H1 (cell line): ENCODE results near the gene SKIC8. TPM values are rescaled to one million over a fixed set of nuclear protein-coding genes. Genes with fewer than 3 reads are reported as not detected.
A peak's percentile ranks its signal among the peaks of the same experiment; 100 is the strongest.

Experiments used
- CTCF ChIA-PET: fragments of 300-600 bp; sonication (Branson Sonifier 250); formaldehyde crosslinking; loops from one replicate; lab custom pipeline; 2021; ENCODE audit not compliant: partially characterized antibody; lab: Charles Lee
- POLR2A ChIA-PET: fragments of 300-600 bp; sonication (Branson Sonifier 250); formaldehyde crosslinking; loops from one replicate; lab custom pipeline; 2021; ENCODE audit warnings: inconsistent platforms; ENCODE audit not compliant: partially characterized antibody; lab: Charles Lee
- DNase-seq, 2 experiments: peaks; one replicate each; pipeline versions ENCODE4 v3.0.0 to v3.0.0-alpha.2; 2010 to 2022; ENCODE audit warnings: low spot score in 2 of 2, low read depth in 1 of 2, mixed read lengths in 1 of 2
- FAIRE-seq: peaks from 2 replicates; lab custom pipeline; 2011; peaks lifted over from hg19 to GRCh38; lab: Jason Lieb, UNC
- H2AFZ ChIP-seq: 2 replicates; pipeline ENCODE4 v1.8.1; 2012; ENCODE audit warnings: low read length, inconsistent platforms
- H2AK5ac ChIP-seq: 2 replicates; pipeline ENCODE4 v1.6.1; 2013; ENCODE audit warnings: low read depth, low read length
- H2BK120ac ChIP-seq: replicated peaks from 2 replicates; pipeline ENCODE3; 2013; ENCODE audit warnings: low read depth, low read length, inconsistent platforms
- H2BK12ac ChIP-seq: 2 replicates; pipeline ENCODE4 v1.6.1; 2013; ENCODE audit warnings: low read depth, low read length
- H2BK15ac ChIP-seq: 2 replicates; pipeline ENCODE4 v1.6.1; 2013; ENCODE audit warnings: low read length
- H2BK20ac ChIP-seq: 2 replicates; pipeline ENCODE4 v1.6.1; 2013; ENCODE audit warnings: low read length
- H2BK5ac ChIP-seq: 2 replicates; pipeline ENCODE4 v1.6.1; 2013; ENCODE audit warnings: low read depth, low read length
- H3K14ac ChIP-seq: 2 replicates; pipeline ENCODE4 v1.6.1; 2013; ENCODE audit warnings: inconsistent platforms; ENCODE audit not compliant: insufficient read length
- H3K18ac ChIP-seq: 2 replicates; pipeline ENCODE4 v1.6.1; 2013; ENCODE audit warnings: low read length; ENCODE audit errors: extremely low read depth
- H3K23ac ChIP-seq: 2 replicates; pipeline ENCODE4 v1.6.1; 2013; ENCODE audit warnings: inconsistent platforms; ENCODE audit not compliant: insufficient read length
- H3K23me2 ChIP-seq: 2 replicates; pipeline ENCODE4 v1.6.1; 2013; ENCODE audit warnings: low read depth, low read length
- H3K27ac ChIP-seq: 2 replicates; pipeline ENCODE4 v1.6.1; 2011; ENCODE audit warnings: low read depth, low read length, inconsistent platforms
- H3K27me3 ChIP-seq, 4 experiments: replicated peaks in 1 of 4; 1 replicate in 1 of 4; 2 replicates in 3 of 4; pipeline versions ENCODE4 v1.6.1 to v1.8.1; 2011 to 2013; ENCODE audit warnings: low read length in 3 of 4, mild to moderate bottlenecking in 3 of 4, inconsistent platforms in 2 of 4, mixed read lengths in 2 of 4, moderate library complexity in 1 of 4; ENCODE audit not compliant: control insufficient read depth in 3 of 4, insufficient read depth in 3 of 4; ENCODE audit errors: extremely low read depth in 1 of 4
- H3K36me3 ChIP-seq, 4 experiments: 2 replicates each; pipeline versions ENCODE4 v1.6.1 to v1.8.1; 2011 to 2013; ENCODE audit warnings: mild to moderate bottlenecking in 4 of 4, low read length in 3 of 4, moderate library complexity in 2 of 4, control low read depth in 1 of 4, inconsistent platforms in 1 of 4; ENCODE audit not compliant: insufficient read depth in 4 of 4, control insufficient read depth in 2 of 4
- H3K4ac ChIP-seq: replicated peaks from 2 replicates; pipeline ENCODE3; 2013; ENCODE audit warnings: low read length, low read depth, mixed read lengths, inconsistent platforms; ENCODE audit not compliant: insufficient read length
- H3K4me1 ChIP-seq, 4 experiments: replicated peaks in 1 of 4; 1 replicate in 1 of 4; 2 replicates in 3 of 4; pipeline versions ENCODE4 v1.6.1 to v1.8.1; 2011 to 2013; ENCODE audit warnings: low read length in 3 of 4, inconsistent platforms in 2 of 4, mixed read lengths in 1 of 4; ENCODE audit not compliant: insufficient read depth in 4 of 4, control insufficient read depth in 3 of 4
- H3K4me2 ChIP-seq, 2 experiments: 2 replicates each; pipeline versions ENCODE4 v1.6.1 to v1.8.1; 2011 to 2013; ENCODE audit warnings: low read depth in 2 of 2, low read length in 2 of 2, control low read depth in 1 of 2, inconsistent platforms in 1 of 2, mild to moderate bottlenecking in 1 of 2; ENCODE audit not compliant: insufficient read depth in 1 of 2
- H3K4me3 ChIP-seq, 4 experiments: fragments of 200-600, 300-600 bp in 1 of 4; sonication (generic), shearing (Covaris generic), sonication (Bioruptor Twin) in 1 of 4; 2 replicates each; pipeline versions ENCODE4 v1.5.1 to v1.8.1; 2011 to 2016; ENCODE audit warnings: low read length in 4 of 4, low read depth in 3 of 4, control low read depth in 2 of 4, inconsistent platforms in 2 of 4, mild to moderate bottlenecking in 2 of 4, mixed read lengths in 1 of 4, moderate library complexity in 1 of 4; ENCODE audit not compliant: insufficient read depth in 2 of 4; ENCODE audit errors: extremely low read depth in 1 of 4
- H3K56ac ChIP-seq: replicated peaks from 2 replicates; pipeline ENCODE3; 2013; ENCODE audit warnings: low read depth, mild to moderate bottlenecking, mixed read lengths, low read length, inconsistent platforms; ENCODE audit not compliant: insufficient read length
- H3K79me1 ChIP-seq: 2 replicates; pipeline ENCODE4 v1.6.1; 2013; ENCODE audit warnings: low read depth, low read length, control low read depth
- H3K79me2 ChIP-seq, 2 experiments: 2 replicates each; pipeline versions ENCODE4 v1.6.1 to v1.8.1; 2012 to 2013; ENCODE audit warnings: low read length in 2 of 2, mild to moderate bottlenecking in 2 of 2, inconsistent platforms in 1 of 2; ENCODE audit not compliant: insufficient read depth in 2 of 2, control insufficient read depth in 1 of 2
- H3K9ac ChIP-seq, 4 experiments: replicated peaks in 1 of 4; 1 replicate in 1 of 4; 2 replicates in 3 of 4; pipeline versions ENCODE4 v1.6.1 to v1.8.1; 2011 to 2013; ENCODE audit warnings: low read depth in 3 of 4, low read length in 3 of 4, control low read depth in 2 of 4, mild to moderate bottlenecking in 2 of 4, moderate library complexity in 2 of 4, inconsistent platforms in 1 of 4; ENCODE audit errors: extremely low read depth in 1 of 4
- H3K9me3 ChIP-seq, 2 experiments: 2 replicates each; pipeline versions ENCODE4 v1.6.1 to v1.8.1; 2012 to 2013; ENCODE audit warnings: mild to moderate bottlenecking in 2 of 2, moderate library complexity in 2 of 2, control low read depth in 1 of 2, inconsistent platforms in 1 of 2, low read depth in 1 of 2, low read length in 1 of 2, mixed read lengths in 1 of 2; ENCODE audit not compliant: insufficient read depth in 2 of 2
- H4K20me1 ChIP-seq, 2 experiments: replicated peaks in 1 of 2; 2 replicates each; pipeline versions ENCODE3 to v1.8.1; 2011 to 2013; ENCODE audit warnings: inconsistent platforms in 2 of 2, low read length in 2 of 2, mild to moderate bottlenecking in 1 of 2; ENCODE audit not compliant: insufficient read depth in 2 of 2, control insufficient read depth in 1 of 2
- H4K5ac ChIP-seq: 2 replicates; pipeline ENCODE4 v1.6.1; 2013; ENCODE audit warnings: low read length, low read depth, mixed read lengths, inconsistent platforms; ENCODE audit not compliant: insufficient read length
- H4K8ac ChIP-seq: 2 replicates; pipeline ENCODE4 v1.8.0; 2013; ENCODE audit warnings: mild to moderate bottlenecking, moderate library complexity, low read length, inconsistent platforms; ENCODE audit not compliant: insufficient read depth; ENCODE audit errors: extremely low read depth
- H4K91ac ChIP-seq: replicated peaks from 2 replicates; pipeline ENCODE3; 2013; ENCODE audit warnings: low read length, mixed read lengths, inconsistent platforms; ENCODE audit not compliant: insufficient read length
- ASH2L ChIP-seq: fragments of 200-600, 300-600 bp; sonication (generic); IDR thresholded peaks from one replicate; pipeline ENCODE4 v1.7.1; 2017; ENCODE audit warnings: low read length
- E2F6 ChIP-seq: IDR thresholded peaks from 2 replicates; pipeline ENCODE4 v1.6.1; 2012; ENCODE audit warnings: inconsistent platforms
- GABPA ChIP-seq: IDR thresholded peaks from 2 replicates; pipeline ENCODE4 v1.6.1; 2011; ENCODE audit warnings: mild to moderate bottlenecking, low read length, moderate library complexity, borderline replicate concordance; ENCODE audit not compliant: insufficient read depth
- KDM5A ChIP-seq: fragments of 200-600 bp; IDR thresholded peaks from 2 replicates; pipeline ENCODE4 v1.7.1; 2012; ENCODE audit warnings: mild to moderate bottlenecking, low read length, inconsistent platforms, mixed read lengths
- RBBP5 ChIP-seq: IDR thresholded peaks from 2 replicates; pipeline ENCODE4 v1.7.1; 2012; ENCODE audit warnings: low read depth, mild to moderate bottlenecking, inconsistent platforms, low read length, moderate library complexity, borderline replicate concordance
- SIX5 ChIP-seq: IDR thresholded peaks from 2 replicates; pipeline ENCODE4 v1.6.1; 2011; ENCODE audit warnings: mild to moderate bottlenecking, low read depth, low read length
- SRF ChIP-seq: IDR thresholded peaks from 2 replicates; pipeline ENCODE4 v1.6.1; 2011; ENCODE audit warnings: mild to moderate bottlenecking, low read depth, low read length, moderate library complexity
- SUZ12 ChIP-seq: fragments of 200-600 bp; sonication (generic); IDR thresholded peaks from 2 replicates; pipeline ENCODE4 v1.6.1; 2012; ENCODE audit warnings: mild to moderate bottlenecking, inconsistent platforms, low read length, moderate library complexity, mixed read lengths
- TBP ChIP-seq: IDR thresholded peaks from 2 replicates; pipeline ENCODE4 v1.6.1; 2011; ENCODE audit warnings: low read depth, low read length, improper control_type of control experiment
- TCF12 ChIP-seq: IDR thresholded peaks from 2 replicates; pipeline ENCODE4 v1.6.1; 2011; ENCODE audit warnings: low read depth, mild to moderate bottlenecking, low read length
- YY1 ChIP-seq: IDR thresholded peaks from 2 replicates; pipeline ENCODE4 v1.6.1; 2011; ENCODE audit warnings: low read depth, mild to moderate bottlenecking, low read length
- WGBS, 2 experiments: shearing (Covaris generic) in 1 of 2; methylation state at CpG; one replicate each; pipeline versions ENCODE4 v1.1.6 to v1.1.7; 2013 to 2015; ENCODE audit warnings: low lambda C conversion rate in 2 of 2, mixed read lengths in 2 of 2, inconsistent platforms in 1 of 2, low coverage in 1 of 2, missing lambda C conversion rate in 1 of 2; ENCODE audit not compliant: insufficient replicate concordance in 2 of 2, insufficient coverage in 1 of 2, insufficient read length in 1 of 2; ENCODE audit errors: extremely low coverage in 1 of 2, missing lambda C conversion rate in 1 of 2; 5-methylcytosine and 5-hydroxymethylcytosine counted together
- polyA plus RNA-seq, 7 experiments: library from polyadenylated mRNA; depleted of rRNA in 3 of 7; stranded (reverse) in 5 of 7; unstranded in 2 of 7; fragments of >200 nt in 5 of 7; fragments of 200-250 nt in 2 of 7; gene quantifications; 1 replicate in 5 of 7; 2 replicates in 1 of 7; 4 replicates in 1 of 7; pipeline versions ENCODE4 v1.2.1 to v1.2.3, GENCODE V29; 2011 to 2013; ENCODE audit warnings: missing spikeins in 2 of 7, mixed read lengths in 2 of 7
- total RNA-seq: library from RNA; stranded (reverse); fragmentation: NEBNext Ultra II Directional; extraction: Animal tissue kit (Norgen Biotek cat#: 25700); gene quantifications from 2 replicates; pipeline ENCODE4 v1.2.1, GENCODE V29; 2021

The SKIC8 gene
- total and polyA plus RNA-seq, 2 of the 8 experiments (the other 6 are each of a cell fraction or from before 2014, with no cell fraction given): 44.2 to 77.7 TPM

- FAIRE-seq: no peak
- CTCF ChIA-PET: interaction anchor here (0.9 to 7.7 kb wide), 6 partner anchors 23 to 265 kb away, joined by 3 to 48 read pairs (median 7); no protein-coding TSS in a partner anchor
- no peaks in the 10 kb centered on the region; the same call in 1 of the 2 replicates for H3K23me2 ChIP-seq
- no peaks in the 10 kb centered on the region for H3K36me3 ChIP-seq
- no peaks in the 10 kb centered on the region for H4K20me1 ChIP-seq
- H3K27me3 ChIP-seq: peaks cover 0 to 19% (median 10%) of the 10 kb centered on the region in 4 experiments; a peak in 4 of 7 replicates
- H3K4me1 ChIP-seq: 0 out of 7 replicates have a peak, but pooled peaks cover 0 to 3% (median 0%) of the 10 kb centered on the region in 4 experiments
- H4K5ac ChIP-seq: no peak within 1 kb of the TSS
- H3K14ac ChIP-seq: no peak within 1 kb of the TSS
- no peak within 1 kb of the TSS for H2AK5ac ChIP-seq
- H3K4me3 ChIP-seq: peak within 1 kb of the TSS; percentile 29 to 59 (median 32)
- peak within 1 kb of the TSS; percentile 41 to 64 for H3K4me2 ChIP-seq
- H3K79me1 ChIP-seq: no peaks in the 10 kb centered on the region
- POLR2A ChIA-PET: interaction anchor here (0.6 to 2.7 kb wide), 8 partner anchors 10 to 301 kb away, joined by 3 to 8 read pairs (median 5); partner anchors contain the start of genes CHRNA5, IREB2 and SKIC8
- peak in 1 of 2 experiments; percentile 68 for DNase-seq
- H2BK5ac ChIP-seq: no peak within 1 kb of the TSS; the same call in 1 of the 2 replicates
- H2BK12ac ChIP-seq: no peak within 1 kb of the TSS
- no peak within 1 kb of the TSS for H2BK20ac ChIP-seq
- peak within 1 kb of the TSS; percentile 83 for H4K8ac ChIP-seq
- H4K91ac ChIP-seq: no peak within 1 kb of the TSS
- H3K79me2 ChIP-seq: no peaks in the 10 kb centered on the region
- H3K27ac ChIP-seq: no peak within 1 kb of the TSS
- H3K9ac ChIP-seq: peak within 1 kb of the TSS in 2 of 4 experiments; percentile 8 to 46; a peak in 3 of 7 replicates
- no peaks in the 10 kb centered on the region for H3K9me3 ChIP-seq
- H3K18ac ChIP-seq: peak within 1 kb of the TSS; percentile 19; the same call in 1 of the 2 replicates
- H2BK120ac ChIP-seq: no peak within 1 kb of the TSS
- H3K4ac ChIP-seq: no peak within 1 kb of the TSS
- 32% methylated on average over 44 of the region's 107 CpGs; no CpG with 5 or more reads in 1 of the 2 experiments for WGBS, 2 experiments
- peak within 1 kb of the TSS; percentile 93 for H2AFZ ChIP-seq
- no peak within 1 kb of the TSS for H3K23ac ChIP-seq
- no peak within 1 kb of the TSS for H2BK15ac ChIP-seq
- H3K56ac ChIP-seq: no peak within 1 kb of the TSS
- TF ChIP-seq TCF12 (no peak), E2F6 (peak; percentile 93), SRF (no peak), SUZ12 (peak; percentile 5; the same call in 1 of the 2 replicates), YY1 (no peak), TBP (peak; percentile 66; the same call in 1 of the 2 replicates), KDM5A (no peak), SIX5 (no peak), GABPA (no peak), ASH2L (peak; percentile 52), RBBP5 (no peak)
Measured at GRCh38 chr15:78264304-78265136, 34.9 kb downstream of the SKIC8 start, which contains the start of gene DNAJA4. Gene DNAJA4 (plus strand): TSS chr15:78264562. CDS start chr15:78264764, 202 bp downstream.
